HEK293T (cell line): ENCODE results near the gene PDE4B.

Experiments used
- ARNT ChIP-seq: fragments of 450-650 bp; IDR thresholded peaks from 2 replicates; pipeline ENCODE4 v1.6.1; 2017; ENCODE audit warnings: mild to moderate bottlenecking
- BHLHE40 ChIP-seq: fragments of 450-650 bp; IDR thresholded peaks from 2 replicates; pipeline ENCODE4 v1.6.1; 2016; ENCODE audit warnings: mild to moderate bottlenecking, moderate library complexity, borderline replicate concordance
- CTBP1 ChIP-seq: fragments of 450-650 bp; IDR thresholded peaks from 2 replicates; pipeline ENCODE4 v1.6.1; 2016; ENCODE audit warnings: borderline replicate concordance
- ELF4 ChIP-seq: fragments of 450-650 bp; IDR thresholded peaks from 2 replicates; pipeline ENCODE4 v1.6.1; 2017; ENCODE audit warnings: antibody characterized with exemption
- FOXM1 ChIP-seq: fragments of 450-650 bp; IDR thresholded peaks from 2 replicates; pipeline ENCODE4 v1.6.1; 2017; ENCODE audit warnings: mild to moderate bottlenecking, borderline replicate concordance
- HDGF ChIP-seq: fragments of 450-650 bp; IDR thresholded peaks from 2 replicates; pipeline ENCODE4 v1.6.1; 2017; ENCODE audit warnings: antibody characterized with exemption, borderline replicate concordance
- NFRKB ChIP-seq: fragments of 450-650 bp; IDR thresholded peaks from 2 replicates; pipeline ENCODE4 v1.6.1; 2016; ENCODE audit warnings: mild to moderate bottlenecking, moderate library complexity
- SP1 ChIP-seq: fragments of 450-650 bp; IDR thresholded peaks from 2 replicates; pipeline ENCODE4 v1.6.1; 2017
- SUZ12 ChIP-seq: fragments of 450-650 bp; IDR thresholded peaks from 2 replicates; pipeline ENCODE4 v1.6.1; 2016; ENCODE audit warnings: mild to moderate bottlenecking
- ZNF384 ChIP-seq: fragments of 450-650 bp; IDR thresholded peaks from 2 replicates; pipeline ENCODE4 v1.6.1; 2016

- no peak for TF ChIP-seq NFRKB
- no peak for TF ChIP-seq ELF4
- TF ChIP-seq ZNF384, result no peak
- no peak for TF ChIP-seq CTBP1
- TF ChIP-seq SP1, result no peak
- TF ChIP-seq BHLHE40, result no peak
- TF ChIP-seq SUZ12, result no peak
- TF ChIP-seq FOXM1, result no peak
- TF ChIP-seq ARNT, result no peak
- TF ChIP-seq HDGF, result no peak
Observed at GRCh38 chr1:65881067-65881594, 88.4 kb downstream of the PDE4B start.
